Fibroblast of villous mesenchyme (primary cell): Measurements from ENCODE around the gene RPF1. TPM values are rescaled to one million over a fixed set of nuclear protein-coding genes. Genes with fewer than 3 reads are reported as not detected.
A peak's percentile ranks its signal among the peaks of the same experiment; 100 is the strongest.
"Not testable (repeated sequence)": the region's sequence is repeated elsewhere in the genome, so short reads cannot be mapped to it uniquely, and the experiment has no call there.

Source experiments
- DNase-seq: peaks from one replicate; pipeline ENCODE4 v3.0.0-alpha.2; 2010; ENCODE audit warnings: low read depth
- H3K4me3 ChIP-seq: 2 replicates; pipeline ENCODE4 v1.5.1; 2011; ENCODE audit warnings: low read depth, mild to moderate bottlenecking, low read length
- total RNA-seq: library from RNA; depleted of rRNA; stranded (reverse); fragments of >200 nt; gene quantifications from 2 replicates; pipeline ENCODE4 v1.2.3, GENCODE V29; 2012
- TF ChIP-seq, protein P1 (sequence below): IDR thresholded peaks from 2 replicates; pipeline ENCODE4 v1.5.1; 2012; ENCODE audit warnings: low read depth, mild to moderate bottlenecking, low read length; ENCODE audit not compliant: insufficient read depth

RPF1 gene
- total RNA-seq, 1 donor: 38.4 TPM

DNA sequence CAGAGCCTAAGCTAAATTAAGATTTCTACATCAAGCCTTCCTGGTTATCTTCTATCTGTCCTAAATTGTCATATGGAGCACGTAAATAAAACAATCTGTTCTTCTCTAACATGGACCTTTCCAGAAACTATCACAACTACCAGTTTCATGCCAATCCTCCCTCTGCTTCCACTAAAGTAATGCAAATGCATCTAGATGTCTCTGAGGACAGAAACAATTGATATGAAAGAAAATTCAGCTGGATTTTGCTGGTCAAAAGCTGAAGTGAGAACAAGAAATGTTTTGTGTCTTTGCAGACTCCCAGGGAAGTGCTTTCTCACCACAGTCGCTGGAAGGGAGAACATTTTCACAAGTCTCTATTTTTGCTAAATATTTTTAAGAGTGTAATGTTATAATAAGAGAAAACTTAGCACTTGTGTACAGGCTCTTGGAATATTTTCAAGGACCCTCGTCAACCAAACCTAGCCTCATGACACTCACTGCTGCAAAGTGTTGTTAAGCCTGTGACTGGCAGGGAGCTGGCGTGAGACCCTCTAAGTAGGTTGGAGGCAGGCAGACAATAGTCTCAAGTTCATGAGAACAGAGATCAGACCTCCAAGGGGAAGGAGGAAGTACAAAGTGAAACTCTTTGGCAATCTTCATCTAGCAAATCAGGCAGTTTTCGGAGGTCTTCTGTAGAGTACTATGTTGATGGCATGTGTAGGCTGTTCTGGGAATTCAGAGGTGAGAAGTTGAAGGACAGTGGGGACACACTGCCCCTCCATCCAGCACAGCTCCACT lies 42.0 kb upstream of the RPF1 start:
- H3K4me3 ChIP-seq: no peak overlapping the region
- TF ChIP-seq, protein P1, sequence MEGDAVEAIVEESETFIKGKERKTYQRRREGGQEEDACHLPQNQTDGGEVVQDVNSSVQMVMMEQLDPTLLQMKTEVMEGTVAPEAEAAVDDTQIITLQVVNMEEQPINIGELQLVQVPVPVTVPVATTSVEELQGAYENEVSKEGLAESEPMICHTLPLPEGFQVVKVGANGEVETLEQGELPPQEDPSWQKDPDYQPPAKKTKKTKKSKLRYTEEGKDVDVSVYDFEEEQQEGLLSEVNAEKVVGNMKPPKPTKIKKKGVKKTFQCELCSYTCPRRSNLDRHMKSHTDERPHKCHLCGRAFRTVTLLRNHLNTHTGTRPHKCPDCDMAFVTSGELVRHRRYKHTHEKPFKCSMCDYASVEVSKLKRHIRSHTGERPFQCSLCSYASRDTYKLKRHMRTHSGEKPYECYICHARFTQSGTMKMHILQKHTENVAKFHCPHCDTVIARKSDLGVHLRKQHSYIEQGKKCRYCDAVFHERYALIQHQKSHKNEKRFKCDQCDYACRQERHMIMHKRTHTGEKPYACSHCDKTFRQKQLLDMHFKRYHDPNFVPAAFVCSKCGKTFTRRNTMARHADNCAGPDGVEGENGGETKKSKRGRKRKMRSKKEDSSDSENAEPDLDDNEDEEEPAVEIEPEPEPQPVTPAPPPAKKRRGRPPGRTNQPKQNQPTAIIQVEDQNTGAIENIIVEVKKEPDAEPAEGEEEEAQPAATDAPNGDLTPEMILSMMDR: no peak
- no peak for DNase-seq

GRCh38 chr1:84442256-84442655 lies 36.8 kb upstream of the RPF1 start:
- no peak overlapping the region for H3K4me3 ChIP-seq
- TF ChIP-seq, protein P1: peak; percentile 51
- peak; percentile 91 for DNase-seq

DNA sequence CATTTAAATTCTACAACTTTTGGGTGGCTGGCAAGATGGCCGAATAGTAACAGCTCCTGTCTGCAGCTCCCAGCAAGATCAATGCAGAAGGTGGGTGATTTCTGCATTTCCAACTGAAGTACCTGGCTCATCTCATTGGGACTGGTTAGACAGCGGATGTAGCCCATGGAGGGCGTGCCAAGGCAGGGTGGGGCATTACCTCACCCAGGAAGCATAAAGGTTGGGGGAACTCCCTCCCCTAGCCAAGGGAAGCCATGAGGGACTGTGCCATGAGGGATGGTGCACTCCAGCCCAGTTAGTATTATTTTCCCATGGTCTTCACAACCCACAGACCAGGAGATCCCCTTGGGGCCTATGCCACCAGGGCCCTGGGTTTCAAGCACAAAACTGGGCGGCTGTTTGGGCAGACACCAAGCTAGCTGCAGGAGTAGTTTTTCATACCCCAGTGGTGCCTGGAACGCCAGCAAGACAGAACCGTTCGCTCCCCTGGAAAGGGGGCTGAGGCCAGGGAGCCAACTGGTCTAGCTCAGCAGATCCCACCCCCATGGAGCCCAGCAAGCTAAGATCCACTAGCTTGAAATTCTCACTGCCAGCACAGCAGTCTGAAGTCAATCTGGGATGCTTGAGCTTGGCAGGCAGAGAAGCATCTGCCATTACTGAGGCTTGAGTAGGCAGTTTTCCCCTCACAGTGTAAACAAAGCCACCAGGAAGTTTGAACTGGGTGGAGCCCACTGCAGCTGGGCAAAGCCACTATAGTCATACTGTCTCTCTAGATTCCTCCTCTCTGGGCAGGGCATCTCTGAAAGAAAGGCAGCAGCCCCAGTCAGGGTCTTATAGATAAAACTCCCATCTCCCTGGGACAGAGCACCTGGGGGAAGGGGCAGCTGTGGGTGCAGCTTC lies 36.1 kb upstream of the RPF1 start:
- H3K4me3 ChIP-seq, DNase-seq: not testable (repeated sequence)

GRCh38 chr1:84448704-84449103 lies 30.4 kb upstream of the RPF1 start:
- H3K4me3 ChIP-seq, DNase-seq: not testable (repeated sequence)

DNA sequence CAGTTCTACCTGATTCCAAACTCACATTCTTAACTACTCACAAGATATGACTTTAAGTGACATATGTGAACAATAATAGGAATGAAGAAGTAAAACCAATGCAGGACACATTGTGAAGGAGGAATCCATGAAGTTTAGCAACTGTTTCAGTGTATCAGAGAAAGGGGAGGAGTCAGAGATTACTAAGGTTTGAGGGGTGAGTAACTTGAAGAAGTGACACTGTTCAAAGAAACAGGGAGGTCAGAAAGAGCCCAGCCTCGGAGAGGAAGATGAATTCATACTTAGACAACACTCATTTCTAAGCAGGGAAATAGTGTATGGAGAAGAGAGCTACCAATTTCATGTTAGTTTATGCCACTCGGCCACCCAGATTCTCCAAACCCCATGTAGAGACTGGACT lies 28.2 kb upstream of the RPF1 start:
- H3K4me3 ChIP-seq: no peak overlapping the region
- no peak for DNase-seq
- TF ChIP-seq, protein P1: no peak

DNA sequence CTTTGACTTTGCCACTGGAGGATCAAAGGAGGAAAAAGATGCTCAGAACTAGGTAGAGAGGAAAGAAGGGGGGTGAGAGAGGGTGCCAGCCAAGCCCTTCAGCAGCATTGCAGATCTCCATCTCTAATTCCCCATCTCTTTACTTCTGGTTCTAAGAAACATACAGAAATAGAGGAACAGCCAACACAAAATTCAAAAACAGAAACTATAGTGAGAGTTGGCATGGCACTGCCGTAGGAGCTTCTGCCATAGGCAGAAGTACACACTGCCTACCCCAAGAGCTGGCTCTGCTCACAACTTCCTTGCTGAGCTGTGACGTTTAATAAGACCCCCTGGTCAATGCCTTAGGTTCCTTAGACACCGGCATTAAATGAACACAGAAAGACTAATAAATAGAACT lies 26.6 kb upstream of the RPF1 start:
- TF ChIP-seq, protein P1: no peak
- H3K4me3 ChIP-seq: no peak overlapping the region
- no peak for DNase-seq

DNA sequence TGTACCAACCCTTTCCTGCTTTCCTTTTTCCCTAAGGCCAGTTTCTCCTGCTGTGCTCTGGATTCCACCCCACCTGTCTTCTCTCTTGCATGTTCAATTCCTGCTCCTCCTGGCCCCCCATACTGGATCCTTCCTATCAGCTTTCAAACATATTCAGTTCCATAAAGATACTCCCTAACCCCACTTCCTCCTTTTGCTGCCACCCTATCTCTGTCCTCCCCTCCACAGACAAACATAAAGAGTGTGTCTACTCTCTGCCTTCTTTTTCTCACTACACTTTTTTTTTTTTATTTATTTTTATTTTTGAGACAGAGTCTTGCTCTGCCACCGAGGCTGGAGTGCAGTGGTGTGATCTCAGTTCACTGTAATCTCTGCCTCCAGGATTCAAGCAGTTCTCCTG lies 16.9 kb upstream of the RPF1 start:
- no peak overlapping the region for H3K4me3 ChIP-seq
- TF ChIP-seq, protein P1: no peak
- DNase-seq: no peak
